Femur (tissue), 1 donor: ENCODE measurements around the gene DMGDH.
A peak's percentile ranks its signal among the peaks of the same experiment; 100 is the strongest.

Source experiments
- DNase-seq: peaks from one replicate; pipeline ENCODE4 v3.0.0-alpha.2; 2017

DMGDH gene

DNA sequence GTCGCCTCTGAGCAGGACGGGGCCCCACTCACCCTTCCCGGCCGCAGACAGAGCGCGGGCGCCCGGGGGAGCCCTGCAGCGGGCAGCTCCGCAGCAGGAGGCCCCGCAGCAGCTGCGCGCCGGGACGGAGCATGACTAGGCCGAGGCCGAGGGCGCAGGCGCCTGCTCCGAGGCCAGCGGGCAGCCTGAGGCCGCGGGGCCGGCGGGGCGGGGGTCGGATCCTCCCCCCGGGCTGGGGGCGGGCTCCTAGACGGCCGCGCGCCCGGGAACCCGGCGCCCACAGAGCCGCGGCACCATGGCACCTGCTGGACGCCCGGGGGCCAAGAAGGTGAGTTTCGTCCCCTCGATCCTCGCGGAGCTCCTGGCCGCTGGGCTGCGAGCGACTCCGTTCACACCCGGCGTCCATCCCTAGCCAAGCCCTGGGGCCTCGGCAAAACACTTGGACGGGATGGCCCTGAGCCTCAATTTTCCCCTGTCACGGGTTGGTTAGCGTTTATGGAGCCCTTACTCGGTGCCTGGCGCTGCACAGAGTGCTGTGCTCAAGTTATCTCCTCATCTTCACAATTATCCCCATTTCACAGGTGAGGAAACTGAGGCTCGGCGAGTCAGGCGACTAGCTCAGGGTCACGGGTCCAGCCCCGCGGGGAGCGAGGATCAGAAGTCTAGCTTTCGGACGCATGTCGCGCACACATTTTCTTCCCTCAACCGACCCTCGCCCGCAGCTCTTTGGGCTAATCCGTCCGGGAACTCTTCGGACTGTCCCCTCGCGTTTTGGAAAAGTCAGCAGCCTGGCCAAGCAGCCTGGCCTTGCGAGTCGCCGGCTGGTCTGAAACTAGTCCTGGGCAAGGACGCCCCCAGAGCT lies at the start of gene DMGDH, which contains the start of gene BHMT2:
DMGDH (minus strand) TSS at position 187 of the 862 bp plus-strand sequence; CDS start at position 133, 54 bp downstream.
BHMT2 (plus strand) TSS at position 280 of the 862 bp plus-strand sequence; CDS start at position 296, 16 bp downstream.
- DNase-seq, result peak; percentile 52

DNA sequence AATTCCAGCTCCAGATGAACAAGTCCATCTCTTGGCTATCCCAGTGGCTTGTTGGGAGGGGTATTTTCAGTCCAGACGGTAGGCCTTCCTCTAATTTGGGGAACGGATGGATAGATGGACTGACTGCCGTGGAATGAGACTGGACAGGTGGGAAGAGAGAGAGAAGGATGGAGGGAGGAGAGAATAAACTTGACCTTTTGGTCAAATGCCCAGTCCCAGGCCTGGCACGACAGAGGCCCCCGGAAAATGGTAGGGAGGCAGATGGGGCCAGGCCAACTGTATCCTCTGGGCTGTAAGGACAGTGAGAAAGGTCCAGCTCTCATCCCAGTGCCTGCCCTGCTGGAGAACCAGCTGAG lies 43.2 kb upstream of the DMGDH start:
- no peak for DNase-seq

DNA sequence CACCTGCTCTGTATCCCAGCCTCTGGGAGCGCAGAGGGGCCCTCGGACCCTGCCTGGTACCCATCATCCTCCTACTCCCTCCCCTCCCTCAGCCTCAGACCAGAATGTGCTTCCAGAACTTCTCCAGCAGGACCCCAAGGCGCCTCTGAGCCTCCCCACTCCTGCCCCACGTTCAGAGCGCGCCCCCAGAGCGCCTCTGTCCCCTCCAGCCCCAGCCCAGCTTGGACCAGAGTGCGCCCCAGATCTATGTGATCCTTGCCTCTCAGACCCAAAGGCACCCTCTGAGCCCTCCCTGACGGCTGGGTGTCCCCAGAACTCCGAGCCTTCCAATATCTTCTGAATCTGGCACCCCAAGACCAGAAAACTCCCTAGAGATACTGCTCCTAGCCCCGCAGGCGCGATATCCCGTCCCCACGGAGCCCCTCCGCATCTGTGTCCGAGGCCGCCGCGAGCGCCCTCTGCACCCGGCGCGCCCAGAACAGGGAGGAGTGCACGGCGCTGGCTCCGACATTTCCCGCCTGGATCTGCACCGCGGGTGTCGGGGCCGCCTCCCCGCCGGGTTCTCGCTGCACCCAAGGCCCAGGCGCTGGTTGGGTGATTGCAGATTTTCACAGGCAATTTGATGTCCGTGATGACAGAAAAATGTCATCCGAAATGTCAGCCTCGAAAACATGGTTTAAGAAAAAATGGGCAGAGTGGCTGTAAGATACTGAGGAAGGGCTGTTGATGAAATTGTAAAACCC lies 42.7 kb upstream of the DMGDH start:
- DNase-seq, result no peak

DNA sequence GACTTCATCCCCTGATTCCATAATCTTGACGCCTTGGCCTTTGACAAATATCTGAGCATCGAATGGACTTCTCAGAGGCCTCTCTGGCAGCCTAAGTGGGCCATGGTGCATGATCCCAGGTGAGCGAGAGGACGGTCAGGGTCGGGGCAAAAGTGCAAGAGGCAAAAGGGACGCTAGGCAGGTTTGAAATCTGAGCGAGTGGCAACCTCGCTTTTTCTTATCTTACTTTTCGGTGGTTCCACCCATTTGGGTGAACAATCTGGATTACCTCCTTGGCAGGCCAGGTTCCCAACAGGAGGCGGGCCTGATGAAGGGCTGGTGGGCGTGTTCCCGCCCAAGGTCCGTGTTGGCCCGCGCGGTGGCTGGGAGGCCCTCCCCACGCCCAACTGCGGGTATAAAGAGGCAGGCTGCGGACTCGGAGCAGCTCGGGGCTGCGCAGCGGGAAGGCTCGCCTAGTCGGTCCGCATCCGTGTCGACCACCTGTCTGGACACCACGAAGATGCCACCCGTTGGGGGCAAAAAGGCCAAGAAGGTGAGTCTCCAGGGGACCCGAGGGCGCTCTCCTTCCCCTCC lies 42.0 kb upstream of the DMGDH start, which contains the start of gene BHMT:
BHMT (plus strand) TSS at position 423 of the 573 bp plus-strand sequence; CDS start at position 500, 77 bp downstream.
- no peak for DNase-seq

DNA sequence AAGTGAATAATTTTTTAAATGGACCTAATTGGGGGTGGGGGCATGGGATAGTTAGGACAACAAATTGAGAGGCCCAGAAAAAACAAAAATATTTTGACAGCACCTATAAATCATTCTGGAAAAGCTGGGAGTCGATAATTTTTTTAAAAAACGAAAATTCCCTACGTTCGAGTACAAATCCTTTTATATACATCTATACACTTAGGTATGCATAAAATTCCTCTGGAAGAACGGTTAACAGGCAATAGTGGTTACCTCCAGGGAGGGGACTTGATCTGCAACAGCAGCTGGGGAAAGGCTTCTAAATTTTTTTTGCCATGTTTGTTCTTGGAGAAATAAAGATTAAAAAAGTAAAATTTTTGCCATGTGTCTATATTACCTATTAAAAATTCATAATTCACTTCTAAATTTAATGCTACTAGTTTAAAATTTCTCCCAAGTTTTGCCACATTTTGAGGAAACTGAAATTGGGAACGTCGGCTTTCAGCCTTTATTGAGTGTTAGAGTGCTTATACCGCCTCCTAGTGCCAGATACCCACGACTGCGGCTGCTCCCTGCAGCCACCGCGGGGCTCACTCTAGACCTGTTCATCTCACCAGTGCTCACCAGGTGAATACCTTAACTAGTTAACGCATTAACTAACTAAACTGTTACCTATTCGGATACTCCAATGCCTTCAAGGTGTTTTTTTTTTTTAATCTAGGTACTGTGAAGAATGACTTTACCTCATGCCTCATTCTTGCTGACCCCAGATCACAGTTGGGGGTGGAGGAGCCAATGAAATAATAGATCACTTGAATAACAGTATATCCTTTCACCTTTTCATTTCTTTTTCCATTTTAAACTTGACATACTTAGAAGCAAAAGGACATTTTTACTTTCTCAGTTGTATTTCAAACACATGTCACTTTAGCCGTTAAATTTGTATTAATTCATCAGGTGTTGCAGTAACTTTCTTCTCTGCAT lies 40.3 kb upstream of the DMGDH start:
- no peak for DNase-seq

DNA sequence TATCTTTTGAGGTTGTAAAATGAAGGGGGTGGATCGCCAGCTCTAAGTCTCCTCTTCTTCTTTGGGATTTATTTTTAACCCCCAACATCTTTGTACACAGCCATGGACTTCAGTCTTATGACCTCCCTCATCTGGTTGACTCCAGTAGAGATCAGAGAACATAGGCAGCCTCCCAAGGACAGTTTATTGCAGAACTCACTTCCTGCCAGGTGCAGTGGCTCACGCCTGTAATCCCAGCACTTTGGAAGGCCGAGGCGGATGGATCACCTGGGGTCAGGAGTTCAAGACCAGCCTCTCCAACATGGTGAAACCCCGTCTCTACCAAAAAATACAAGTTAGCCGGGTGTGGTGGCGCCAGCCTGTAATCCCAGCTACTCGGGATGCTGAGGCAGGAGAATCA lies 39.3 kb upstream of the DMGDH start:
- no peak for DNase-seq

DNA sequence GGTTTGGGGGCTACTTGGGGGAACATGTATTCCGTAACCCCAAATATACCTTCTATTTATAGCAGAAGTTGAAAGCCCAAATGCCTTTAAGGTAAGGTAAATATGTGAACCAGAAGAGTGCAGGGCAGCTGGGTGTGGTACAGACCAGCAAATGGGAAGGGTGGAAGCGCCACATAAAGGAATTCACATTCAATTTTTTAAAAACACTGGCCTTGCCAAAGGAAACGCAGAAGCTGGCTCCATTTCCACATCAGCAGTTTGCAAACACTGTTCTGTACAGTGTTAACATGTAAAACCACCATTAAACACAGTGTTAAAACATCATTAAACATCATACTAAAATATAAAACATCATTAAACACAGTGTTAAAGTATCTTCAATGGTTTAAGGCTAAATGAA lies 38.6 kb upstream of the DMGDH start:
- no peak for DNase-seq

DNA sequence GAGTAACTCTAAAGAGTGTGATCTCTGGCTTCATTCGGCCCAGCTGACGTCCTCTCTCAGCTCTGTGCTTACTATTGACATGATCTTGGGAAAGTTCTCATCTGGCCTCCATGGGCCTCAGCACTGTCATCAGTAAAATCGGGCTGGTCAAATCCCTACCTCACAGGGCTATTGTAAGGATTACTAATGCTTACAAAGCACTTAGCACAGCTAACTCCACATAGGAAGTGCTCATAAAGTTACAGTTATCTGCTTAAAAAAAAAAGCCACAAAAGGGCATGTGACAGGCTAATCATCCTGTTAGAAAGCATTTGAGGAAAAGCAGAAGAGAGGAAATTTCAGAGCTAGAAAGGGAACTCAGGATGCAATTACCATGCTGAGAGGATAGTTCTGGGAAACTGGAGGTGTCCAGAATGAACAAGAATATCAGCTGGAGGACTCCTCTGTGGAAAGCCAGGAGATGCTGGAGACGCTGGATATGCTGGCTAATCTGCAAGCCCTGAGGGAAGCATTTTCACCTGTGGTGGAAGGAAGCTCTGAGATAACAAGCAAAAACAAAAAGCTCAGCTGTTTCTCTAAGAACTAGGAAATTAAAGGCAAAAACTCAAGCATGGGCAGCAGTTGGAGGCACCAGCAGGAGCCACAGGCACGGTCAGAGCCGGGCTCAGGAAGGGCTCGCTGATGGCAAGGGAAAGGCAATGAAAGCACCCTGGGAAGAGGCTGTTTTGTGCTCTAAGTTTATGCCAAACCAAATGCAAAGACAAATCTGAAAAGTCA lies 37.7 kb upstream of the DMGDH start:
- no peak for DNase-seq

DNA sequence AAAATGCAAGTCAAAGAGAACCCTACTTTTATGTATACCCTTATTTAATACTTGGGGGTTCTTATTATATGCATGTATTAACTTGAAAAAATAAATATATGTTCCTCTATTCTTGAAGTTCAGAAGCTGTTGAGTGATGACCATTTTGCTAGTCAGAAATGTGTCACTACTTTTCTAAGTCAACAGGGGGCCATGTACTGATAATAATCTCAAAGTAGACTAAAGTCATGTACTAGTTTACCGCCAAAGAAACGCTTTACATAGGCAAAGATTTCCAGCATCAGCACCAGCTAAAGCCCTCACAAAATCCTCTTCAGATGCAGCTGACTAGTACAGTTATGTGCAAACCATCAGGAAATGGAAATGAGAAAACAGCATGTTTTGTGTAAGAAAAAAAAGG lies 36.4 kb upstream of the DMGDH start:
- no peak for DNase-seq

DNA sequence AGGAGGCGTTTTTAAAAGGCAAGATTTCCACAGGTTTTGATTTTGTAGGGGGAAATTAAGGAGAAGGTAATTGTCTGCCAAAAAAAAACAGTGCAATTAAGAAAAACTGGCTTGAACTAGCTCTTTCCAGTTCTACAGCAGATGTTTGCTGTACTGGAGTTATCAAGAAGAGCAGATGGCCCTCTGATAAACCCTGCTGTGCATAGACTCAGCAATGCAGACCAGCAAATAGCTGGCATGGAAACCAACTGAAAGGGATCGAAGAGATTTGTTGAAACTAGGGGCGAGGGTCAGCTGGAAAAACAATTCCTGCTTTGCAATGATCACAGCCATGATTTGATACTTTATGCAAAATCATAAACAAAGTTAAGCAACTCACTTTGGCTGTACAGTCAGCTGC lies 24.3 kb upstream of the DMGDH start:
- DNase-seq, result no peak

DNA sequence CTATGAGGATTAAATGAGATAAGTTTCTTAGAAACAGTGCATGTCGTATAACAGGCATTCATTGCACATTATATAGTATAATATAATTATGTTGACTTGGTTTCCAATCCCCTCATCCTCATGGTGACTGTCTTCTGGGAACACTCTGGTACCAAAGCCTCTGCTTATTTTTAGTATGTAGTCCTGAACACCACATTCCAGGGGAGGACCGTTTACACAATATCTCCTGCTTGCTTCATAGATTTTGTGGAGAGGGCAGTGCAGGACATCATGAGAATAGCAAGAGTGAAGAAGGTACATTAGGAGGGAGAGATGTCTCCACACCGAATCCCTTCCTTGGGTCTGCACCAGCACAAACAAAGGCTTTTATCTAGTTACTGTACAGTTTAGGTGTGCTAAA lies 21.6 kb upstream of the DMGDH start:
- DNase-seq, result no peak

DNA sequence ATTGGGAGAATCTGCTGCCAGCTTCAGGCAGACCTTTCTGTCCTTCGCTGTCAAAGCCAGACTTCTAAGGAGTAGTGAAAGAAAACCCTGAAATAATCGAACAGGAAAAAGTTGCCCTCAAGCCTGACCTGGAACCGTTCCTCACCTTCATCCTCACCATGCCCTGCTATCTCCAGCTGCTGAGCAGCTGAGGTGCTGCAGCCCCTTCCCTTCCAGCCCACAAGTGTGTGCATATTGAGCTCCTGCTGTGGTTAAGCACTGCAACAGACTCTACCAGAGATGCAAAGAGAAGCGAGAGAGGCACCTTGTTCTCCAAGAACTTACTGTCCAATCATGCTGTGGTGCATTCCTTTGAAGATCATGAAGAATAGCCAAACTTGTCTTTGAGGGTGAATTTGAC lies 19.0 kb upstream of the DMGDH start:
- no peak for DNase-seq

DNA sequence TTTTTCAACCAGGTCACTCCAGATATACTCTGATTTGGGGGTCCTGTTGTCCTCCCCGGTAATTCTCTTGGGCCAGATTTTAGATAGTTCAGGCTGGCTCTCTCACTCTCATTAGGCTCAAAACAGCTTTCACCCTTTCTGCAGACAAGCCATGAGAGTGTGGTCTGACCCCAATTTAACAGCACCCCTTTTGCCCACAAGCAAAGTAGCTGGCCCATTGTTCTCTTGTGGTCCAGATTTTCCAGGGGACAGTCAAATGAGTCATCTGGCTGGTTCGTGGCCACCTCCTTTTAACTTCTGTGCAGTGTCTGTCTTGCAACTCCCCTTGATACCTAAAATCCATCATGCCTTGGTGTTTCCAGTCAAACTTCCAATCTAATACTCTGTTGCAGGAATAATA lies 16.6 kb upstream of the DMGDH start:
- no peak for DNase-seq

DNA sequence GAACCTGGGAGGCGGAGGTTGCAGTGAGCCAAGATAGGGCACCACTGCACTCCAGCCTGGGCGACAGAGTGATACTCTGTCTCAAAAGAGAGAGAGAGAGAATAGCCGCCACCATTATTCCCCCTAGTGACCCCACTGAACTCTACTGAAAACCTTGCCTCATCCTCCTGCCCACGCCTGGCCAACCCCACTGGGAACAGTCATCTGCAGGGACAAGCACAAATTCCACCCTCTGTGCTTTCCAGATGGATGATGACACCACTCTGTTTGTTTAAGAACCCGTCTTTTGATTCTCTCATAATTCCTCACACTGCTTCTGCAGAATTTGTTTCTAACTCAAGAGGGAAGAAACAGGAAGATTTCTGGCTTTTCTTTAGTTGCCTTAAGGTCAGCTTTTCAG lies 12.3 kb upstream of the DMGDH start:
- DNase-seq, result no peak

DNA sequence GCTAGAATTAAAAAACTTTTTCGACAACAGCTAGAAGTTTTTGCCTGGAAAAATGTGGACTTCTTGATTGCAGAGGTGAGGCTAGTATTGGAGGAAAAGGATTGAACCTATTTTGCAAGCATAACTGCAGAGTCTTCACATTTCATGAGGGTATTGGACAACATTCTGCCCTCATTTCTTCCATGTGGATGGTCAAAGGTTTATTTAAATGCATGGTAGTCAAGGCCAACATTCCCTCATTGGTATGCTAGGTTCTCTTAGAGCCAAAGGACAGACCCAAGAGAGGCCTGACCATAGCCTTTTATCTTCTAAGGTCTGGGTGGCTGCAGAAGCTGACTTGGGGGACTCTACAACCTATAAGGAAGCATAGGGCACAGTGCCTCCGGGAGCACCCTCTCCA lies 11.3 kb upstream of the DMGDH start:
- no peak for DNase-seq

DNA sequence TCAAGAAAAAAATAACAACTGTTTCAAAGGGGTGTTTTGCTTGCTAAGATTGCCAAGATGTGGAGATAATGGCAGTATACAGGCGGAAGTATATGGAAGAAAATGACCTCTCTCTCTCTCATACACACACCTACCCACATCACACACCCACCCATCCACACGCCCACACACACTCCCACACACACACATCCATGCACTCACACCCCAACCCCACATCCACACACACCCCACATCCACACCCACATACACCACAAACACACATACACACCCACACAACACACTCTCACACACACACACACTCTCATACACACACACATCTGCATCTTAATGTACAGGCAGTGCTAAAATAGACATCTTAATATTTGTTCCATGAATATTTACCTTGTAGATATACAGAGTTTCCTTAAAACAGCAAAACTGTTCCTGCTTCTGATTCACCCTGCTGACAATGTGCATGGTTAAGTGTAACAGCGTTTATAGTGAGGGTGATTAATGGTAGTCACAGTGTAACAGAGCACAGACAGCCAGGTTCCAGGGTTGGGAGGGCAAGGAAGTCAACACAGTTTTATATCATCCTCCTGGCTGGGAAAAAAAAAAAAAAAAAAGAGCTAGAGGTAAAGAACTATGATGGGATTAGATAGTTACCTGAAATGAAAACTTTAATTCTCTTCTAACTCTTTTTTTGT lies 8.3 kb upstream of the DMGDH start:
- no peak for DNase-seq

DNA sequence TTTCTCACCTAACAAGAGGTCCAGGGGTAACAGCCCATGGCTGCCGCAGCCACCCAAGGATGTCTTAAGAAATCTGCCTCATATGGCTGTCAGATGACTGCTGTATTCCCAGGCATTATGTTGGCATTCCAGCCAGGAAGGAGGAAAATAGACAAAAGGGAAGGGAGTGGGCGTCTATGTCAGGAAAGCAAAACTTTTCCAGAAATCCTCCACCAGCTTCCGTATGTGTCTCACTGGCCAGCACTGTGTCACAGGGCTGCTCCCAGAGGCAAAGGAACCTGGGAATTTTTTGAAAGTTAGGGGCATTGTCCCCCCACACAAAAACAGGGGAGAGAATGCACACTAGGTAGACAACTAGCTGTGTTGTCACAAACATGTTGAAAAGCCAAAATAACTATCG lies 7.3 kb upstream of the DMGDH start:
- DNase-seq, result no peak

DNA sequence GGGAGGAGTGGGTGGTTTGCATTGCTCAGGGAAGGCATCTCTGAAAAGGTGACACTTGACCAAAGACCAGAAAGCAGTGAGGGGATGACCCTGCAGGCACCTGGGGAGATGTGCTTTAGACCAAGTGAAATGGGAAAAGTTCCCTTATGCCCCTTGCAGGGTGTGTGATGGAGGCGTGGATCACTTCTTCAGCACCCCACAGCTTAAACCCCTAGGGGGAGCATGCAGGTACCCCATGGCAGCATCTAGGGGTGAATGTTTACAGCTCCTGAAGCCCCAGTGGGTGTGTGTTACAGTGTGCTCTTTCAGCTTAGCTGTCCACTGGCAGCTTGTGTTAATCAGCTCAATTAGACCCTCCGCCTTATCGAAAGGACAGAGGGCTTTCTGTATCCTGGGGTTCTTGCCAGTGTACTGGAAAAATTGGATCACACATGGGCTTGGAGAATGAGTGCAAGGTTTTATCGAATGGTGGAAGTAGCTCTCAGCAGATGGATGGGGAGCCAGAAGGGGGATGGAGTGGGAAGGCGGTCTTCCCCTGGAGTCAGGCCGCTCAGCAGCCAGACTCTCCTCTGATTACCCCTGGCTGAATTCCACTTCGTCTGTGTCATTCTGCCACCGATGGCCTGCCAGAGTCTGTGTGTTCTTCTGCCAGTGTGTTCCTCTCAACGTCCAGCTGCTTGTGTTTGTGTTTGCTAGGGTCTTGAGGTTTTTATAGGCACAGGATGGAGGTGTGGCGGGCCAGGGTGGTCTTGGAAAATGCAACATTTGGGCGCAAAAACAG lies 6.4 kb upstream of the DMGDH start:
- no peak for DNase-seq

DNA sequence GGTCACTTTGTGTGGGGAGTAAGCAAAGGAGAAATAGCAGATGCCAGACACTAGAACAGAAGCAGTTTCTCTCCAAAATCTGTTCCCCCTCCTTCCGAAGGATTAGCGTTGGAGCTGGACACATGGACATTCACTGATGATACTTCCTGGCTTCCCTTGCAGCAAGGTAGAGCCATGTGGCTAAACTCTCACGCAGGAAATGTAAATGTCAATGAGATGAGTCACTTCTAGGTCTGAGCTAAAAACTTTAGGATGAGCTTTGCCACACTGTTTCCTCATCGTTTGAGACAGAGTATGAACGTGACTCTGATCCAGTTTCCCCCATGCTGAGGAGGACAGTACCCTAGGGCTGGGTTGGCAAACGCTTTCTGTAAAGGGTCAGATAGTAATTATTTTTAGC lies 5.2 kb upstream of the DMGDH start:
- DNase-seq, result no peak

DNA sequence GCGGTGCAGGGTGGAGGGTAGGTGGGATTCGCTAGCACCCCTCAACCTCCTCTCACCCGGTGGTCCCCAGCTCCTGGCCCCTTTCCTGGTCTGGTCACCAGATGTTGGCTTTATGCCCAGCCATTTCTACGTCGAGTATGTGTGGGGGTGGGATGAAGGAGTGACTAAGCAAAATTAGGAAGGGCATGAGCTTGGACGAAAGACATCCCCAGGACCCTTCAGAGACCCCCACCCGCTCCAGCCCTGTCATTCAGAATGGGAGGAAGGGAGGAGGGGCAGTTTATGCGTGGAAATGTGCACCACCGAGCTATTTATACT lies 835 bp upstream of the DMGDH start:
- DNase-seq, result peak; percentile 44
